H1 (cell line): ENCODE results near the gene PDZD4. TPM values are rescaled to one million over a fixed set of nuclear protein-coding genes. Genes with fewer than 3 reads are reported as not detected.

Experiments used
- RXRA ChIP-seq: IDR thresholded peaks from 2 replicates; pipeline ENCODE4 v1.6.1; 2011; ENCODE audit warnings: low read depth, mild to moderate bottlenecking, low read length, moderate library complexity; ENCODE audit not compliant: insufficient read depth
- SUZ12 ChIP-seq: fragments of 200-600 bp; sonication (generic); IDR thresholded peaks from 2 replicates; pipeline ENCODE4 v1.6.1; 2012; ENCODE audit warnings: mild to moderate bottlenecking, inconsistent platforms, low read length, moderate library complexity, mixed read lengths
- polyA plus RNA-seq, 7 experiments: library from polyadenylated mRNA; depleted of rRNA in 3 of 7; stranded (reverse) in 5 of 7; unstranded in 2 of 7; fragments of >200 nt in 5 of 7; fragments of 200-250 nt in 2 of 7; gene quantifications; 1 replicate in 5 of 7; 2 replicates in 1 of 7; 4 replicates in 1 of 7; pipeline versions ENCODE4 v1.2.1 to v1.2.3, GENCODE V29; 2011 to 2013; ENCODE audit warnings: missing spikeins in 2 of 7, mixed read lengths in 2 of 7
- total RNA-seq: library from RNA; stranded (reverse); fragmentation: NEBNext Ultra II Directional; extraction: Animal tissue kit (Norgen Biotek cat#: 25700); gene quantifications from 2 replicates; pipeline ENCODE4 v1.2.1, GENCODE V29; 2021
- TF ChIP-seq, protein P1 (sequence below): fragments of 300-600 bp; sonication (generic); IDR thresholded peaks from 2 replicates; pipeline ENCODE4 v1.7.1; 2012; ENCODE audit warnings: low read length, moderate library complexity, mild to moderate bottlenecking, inconsistent platforms; ENCODE audit not compliant: insufficient replicate concordance
- TF ChIP-seq, protein P2 (sequence below): IDR thresholded peaks from 2 replicates; pipeline ENCODE4 v1.6.1; 2011; ENCODE audit warnings: low read depth, mild to moderate bottlenecking, low read length; ENCODE audit not compliant: insufficient read depth

The PDZD4 gene
- total and polyA plus RNA-seq, 2 of the 8 experiments (the other 6 are each of a cell fraction or from before 2014, with no cell fraction given): 45.8 to 169 TPM

DNA sequence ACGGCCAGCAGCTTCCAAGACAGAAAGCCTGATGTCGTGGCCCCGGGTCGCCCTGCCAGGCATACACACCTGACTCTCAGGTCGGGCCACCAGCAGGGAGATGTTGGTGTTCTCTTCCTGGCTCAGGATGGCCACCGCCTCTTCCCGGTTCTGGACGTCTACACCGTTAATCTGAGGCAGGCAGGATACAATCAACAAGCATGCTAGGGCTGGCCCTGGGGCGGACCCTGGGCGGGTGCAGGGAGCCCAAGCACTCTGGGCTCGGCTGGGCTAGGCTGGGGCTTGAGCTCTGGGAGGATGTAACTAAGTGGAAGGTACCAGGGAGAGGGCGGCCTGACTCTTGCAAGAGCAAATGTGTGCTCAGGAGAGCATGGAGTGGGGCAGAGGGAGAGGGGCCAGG, 24.9 kb downstream of the PDZD4 start (continued):
- TF ChIP-seq, protein P1, sequence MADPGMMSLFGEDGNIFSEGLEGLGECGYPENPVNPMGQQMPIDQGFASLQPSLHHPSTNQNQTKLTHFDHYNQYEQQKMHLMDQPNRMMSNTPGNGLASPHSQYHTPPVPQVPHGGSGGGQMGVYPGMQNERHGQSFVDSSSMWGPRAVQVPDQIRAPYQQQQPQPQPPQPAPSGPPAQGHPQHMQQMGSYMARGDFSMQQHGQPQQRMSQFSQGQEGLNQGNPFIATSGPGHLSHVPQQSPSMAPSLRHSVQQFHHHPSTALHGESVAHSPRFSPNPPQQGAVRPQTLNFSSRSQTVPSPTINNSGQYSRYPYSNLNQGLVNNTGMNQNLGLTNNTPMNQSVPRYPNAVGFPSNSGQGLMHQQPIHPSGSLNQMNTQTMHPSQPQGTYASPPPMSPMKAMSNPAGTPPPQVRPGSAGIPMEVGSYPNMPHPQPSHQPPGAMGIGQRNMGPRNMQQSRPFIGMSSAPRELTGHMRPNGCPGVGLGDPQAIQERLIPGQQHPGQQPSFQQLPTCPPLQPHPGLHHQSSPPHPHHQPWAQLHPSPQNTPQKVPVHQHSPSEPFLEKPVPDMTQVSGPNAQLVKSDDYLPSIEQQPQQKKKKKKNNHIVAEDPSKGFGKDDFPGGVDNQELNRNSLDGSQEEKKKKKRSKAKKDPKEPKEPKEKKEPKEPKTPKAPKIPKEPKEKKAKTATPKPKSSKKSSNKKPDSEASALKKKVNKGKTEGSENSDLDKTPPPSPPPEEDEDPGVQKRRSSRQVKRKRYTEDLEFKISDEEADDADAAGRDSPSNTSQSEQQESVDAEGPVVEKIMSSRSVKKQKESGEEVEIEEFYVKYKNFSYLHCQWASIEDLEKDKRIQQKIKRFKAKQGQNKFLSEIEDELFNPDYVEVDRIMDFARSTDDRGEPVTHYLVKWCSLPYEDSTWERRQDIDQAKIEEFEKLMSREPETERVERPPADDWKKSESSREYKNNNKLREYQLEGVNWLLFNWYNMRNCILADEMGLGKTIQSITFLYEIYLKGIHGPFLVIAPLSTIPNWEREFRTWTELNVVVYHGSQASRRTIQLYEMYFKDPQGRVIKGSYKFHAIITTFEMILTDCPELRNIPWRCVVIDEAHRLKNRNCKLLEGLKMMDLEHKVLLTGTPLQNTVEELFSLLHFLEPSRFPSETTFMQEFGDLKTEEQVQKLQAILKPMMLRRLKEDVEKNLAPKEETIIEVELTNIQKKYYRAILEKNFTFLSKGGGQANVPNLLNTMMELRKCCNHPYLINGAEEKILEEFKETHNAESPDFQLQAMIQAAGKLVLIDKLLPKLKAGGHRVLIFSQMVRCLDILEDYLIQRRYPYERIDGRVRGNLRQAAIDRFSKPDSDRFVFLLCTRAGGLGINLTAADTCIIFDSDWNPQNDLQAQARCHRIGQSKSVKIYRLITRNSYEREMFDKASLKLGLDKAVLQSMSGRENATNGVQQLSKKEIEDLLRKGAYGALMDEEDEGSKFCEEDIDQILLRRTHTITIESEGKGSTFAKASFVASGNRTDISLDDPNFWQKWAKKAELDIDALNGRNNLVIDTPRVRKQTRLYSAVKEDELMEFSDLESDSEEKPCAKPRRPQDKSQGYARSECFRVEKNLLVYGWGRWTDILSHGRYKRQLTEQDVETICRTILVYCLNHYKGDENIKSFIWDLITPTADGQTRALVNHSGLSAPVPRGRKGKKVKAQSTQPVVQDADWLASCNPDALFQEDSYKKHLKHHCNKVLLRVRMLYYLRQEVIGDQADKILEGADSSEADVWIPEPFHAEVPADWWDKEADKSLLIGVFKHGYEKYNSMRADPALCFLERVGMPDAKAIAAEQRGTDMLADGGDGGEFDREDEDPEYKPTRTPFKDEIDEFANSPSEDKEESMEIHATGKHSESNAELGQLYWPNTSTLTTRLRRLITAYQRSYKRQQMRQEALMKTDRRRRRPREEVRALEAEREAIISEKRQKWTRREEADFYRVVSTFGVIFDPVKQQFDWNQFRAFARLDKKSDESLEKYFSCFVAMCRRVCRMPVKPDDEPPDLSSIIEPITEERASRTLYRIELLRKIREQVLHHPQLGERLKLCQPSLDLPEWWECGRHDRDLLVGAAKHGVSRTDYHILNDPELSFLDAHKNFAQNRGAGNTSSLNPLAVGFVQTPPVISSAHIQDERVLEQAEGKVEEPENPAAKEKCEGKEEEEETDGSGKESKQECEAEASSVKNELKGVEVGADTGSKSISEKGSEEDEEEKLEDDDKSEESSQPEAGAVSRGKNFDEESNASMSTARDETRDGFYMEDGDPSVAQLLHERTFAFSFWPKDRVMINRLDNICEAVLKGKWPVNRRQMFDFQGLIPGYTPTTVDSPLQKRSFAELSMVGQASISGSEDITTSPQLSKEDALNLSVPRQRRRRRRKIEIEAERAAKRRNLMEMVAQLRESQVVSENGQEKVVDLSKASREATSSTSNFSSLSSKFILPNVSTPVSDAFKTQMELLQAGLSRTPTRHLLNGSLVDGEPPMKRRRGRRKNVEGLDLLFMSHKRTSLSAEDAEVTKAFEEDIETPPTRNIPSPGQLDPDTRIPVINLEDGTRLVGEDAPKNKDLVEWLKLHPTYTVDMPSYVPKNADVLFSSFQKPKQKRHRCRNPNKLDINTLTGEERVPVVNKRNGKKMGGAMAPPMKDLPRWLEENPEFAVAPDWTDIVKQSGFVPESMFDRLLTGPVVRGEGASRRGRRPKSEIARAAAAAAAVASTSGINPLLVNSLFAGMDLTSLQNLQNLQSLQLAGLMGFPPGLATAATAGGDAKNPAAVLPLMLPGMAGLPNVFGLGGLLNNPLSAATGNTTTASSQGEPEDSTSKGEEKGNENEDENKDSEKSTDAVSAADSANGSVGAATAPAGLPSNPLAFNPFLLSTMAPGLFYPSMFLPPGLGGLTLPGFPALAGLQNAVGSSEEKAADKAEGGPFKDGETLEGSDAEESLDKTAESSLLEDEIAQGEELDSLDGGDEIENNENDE: no peak
- no peak for TF ChIP-seq RXRA
- no peak for TF ChIP-seq SUZ12
- TF ChIP-seq, protein P2, sequence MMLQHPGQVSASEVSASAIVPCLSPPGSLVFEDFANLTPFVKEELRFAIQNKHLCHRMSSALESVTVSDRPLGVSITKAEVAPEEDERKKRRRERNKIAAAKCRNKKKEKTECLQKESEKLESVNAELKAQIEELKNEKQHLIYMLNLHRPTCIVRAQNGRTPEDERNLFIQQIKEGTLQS: no peak
